H1 (cell line): Measurements from ENCODE around the gene PIK3CG. TPM values are rescaled to one million over a fixed set of nuclear protein-coding genes. Genes with fewer than 3 reads are reported as not detected.

ENCODE experiments used
- CTCF ChIA-PET: fragments of 300-600 bp; sonication (Branson Sonifier 250); formaldehyde crosslinking; loops from one replicate; lab custom pipeline; 2021; ENCODE audit not compliant: partially characterized antibody; lab: Charles Lee
- POLR2A ChIA-PET: fragments of 300-600 bp; sonication (Branson Sonifier 250); formaldehyde crosslinking; loops from one replicate; lab custom pipeline; 2021; ENCODE audit warnings: inconsistent platforms; ENCODE audit not compliant: partially characterized antibody; lab: Charles Lee
- DNase-seq, 2 experiments: peaks; one replicate each; pipeline versions ENCODE4 v3.0.0 to v3.0.0-alpha.2; 2010 to 2022; ENCODE audit warnings: low spot score in 2 of 2, low read depth in 1 of 2, mixed read lengths in 1 of 2
- FAIRE-seq: peaks from 2 replicates; lab custom pipeline; 2011; peaks lifted over from hg19 to GRCh38; lab: Jason Lieb, UNC
- H2AFZ ChIP-seq: 2 replicates; pipeline ENCODE4 v1.8.1; 2012; ENCODE audit warnings: low read length, inconsistent platforms
- H2AK5ac ChIP-seq: 2 replicates; pipeline ENCODE4 v1.6.1; 2013; ENCODE audit warnings: low read depth, low read length
- H2BK120ac ChIP-seq: replicated peaks from 2 replicates; pipeline ENCODE3; 2013; ENCODE audit warnings: low read depth, low read length, inconsistent platforms
- H2BK12ac ChIP-seq: 2 replicates; pipeline ENCODE4 v1.6.1; 2013; ENCODE audit warnings: low read depth, low read length
- H2BK15ac ChIP-seq: 2 replicates; pipeline ENCODE4 v1.6.1; 2013; ENCODE audit warnings: low read length
- H2BK20ac ChIP-seq: 2 replicates; pipeline ENCODE4 v1.6.1; 2013; ENCODE audit warnings: low read length
- H2BK5ac ChIP-seq: 2 replicates; pipeline ENCODE4 v1.6.1; 2013; ENCODE audit warnings: low read depth, low read length
- H3K14ac ChIP-seq: 2 replicates; pipeline ENCODE4 v1.6.1; 2013; ENCODE audit warnings: inconsistent platforms; ENCODE audit not compliant: insufficient read length
- H3K18ac ChIP-seq: 2 replicates; pipeline ENCODE4 v1.6.1; 2013; ENCODE audit warnings: low read length; ENCODE audit errors: extremely low read depth
- H3K23ac ChIP-seq: 2 replicates; pipeline ENCODE4 v1.6.1; 2013; ENCODE audit warnings: inconsistent platforms; ENCODE audit not compliant: insufficient read length
- H3K23me2 ChIP-seq: 2 replicates; pipeline ENCODE4 v1.6.1; 2013; ENCODE audit warnings: low read depth, low read length
- H3K27ac ChIP-seq: 2 replicates; pipeline ENCODE4 v1.6.1; 2011; ENCODE audit warnings: low read depth, low read length, inconsistent platforms
- H3K27me3 ChIP-seq, 4 experiments: replicated peaks in 1 of 4; 1 replicate in 1 of 4; 2 replicates in 3 of 4; pipeline versions ENCODE4 v1.6.1 to v1.8.1; 2011 to 2013; ENCODE audit warnings: low read length in 3 of 4, mild to moderate bottlenecking in 3 of 4, inconsistent platforms in 2 of 4, mixed read lengths in 2 of 4, moderate library complexity in 1 of 4; ENCODE audit not compliant: control insufficient read depth in 3 of 4, insufficient read depth in 3 of 4; ENCODE audit errors: extremely low read depth in 1 of 4
- H3K36me3 ChIP-seq, 4 experiments: 2 replicates each; pipeline versions ENCODE4 v1.6.1 to v1.8.1; 2011 to 2013; ENCODE audit warnings: mild to moderate bottlenecking in 4 of 4, low read length in 3 of 4, moderate library complexity in 2 of 4, control low read depth in 1 of 4, inconsistent platforms in 1 of 4; ENCODE audit not compliant: insufficient read depth in 4 of 4, control insufficient read depth in 2 of 4
- H3K4ac ChIP-seq: replicated peaks from 2 replicates; pipeline ENCODE3; 2013; ENCODE audit warnings: low read length, low read depth, mixed read lengths, inconsistent platforms; ENCODE audit not compliant: insufficient read length
- H3K4me1 ChIP-seq, 4 experiments: replicated peaks in 1 of 4; 1 replicate in 1 of 4; 2 replicates in 3 of 4; pipeline versions ENCODE4 v1.6.1 to v1.8.1; 2011 to 2013; ENCODE audit warnings: low read length in 3 of 4, inconsistent platforms in 2 of 4, mixed read lengths in 1 of 4; ENCODE audit not compliant: insufficient read depth in 4 of 4, control insufficient read depth in 3 of 4
- H3K4me2 ChIP-seq, 2 experiments: 2 replicates each; pipeline versions ENCODE4 v1.6.1 to v1.8.1; 2011 to 2013; ENCODE audit warnings: low read depth in 2 of 2, low read length in 2 of 2, control low read depth in 1 of 2, inconsistent platforms in 1 of 2, mild to moderate bottlenecking in 1 of 2; ENCODE audit not compliant: insufficient read depth in 1 of 2
- H3K4me3 ChIP-seq, 4 experiments: fragments of 200-600, 300-600 bp in 1 of 4; sonication (generic), shearing (Covaris generic), sonication (Bioruptor Twin) in 1 of 4; 2 replicates each; pipeline versions ENCODE4 v1.5.1 to v1.8.1; 2011 to 2016; ENCODE audit warnings: low read length in 4 of 4, low read depth in 3 of 4, control low read depth in 2 of 4, inconsistent platforms in 2 of 4, mild to moderate bottlenecking in 2 of 4, mixed read lengths in 1 of 4, moderate library complexity in 1 of 4; ENCODE audit not compliant: insufficient read depth in 2 of 4; ENCODE audit errors: extremely low read depth in 1 of 4
- H3K56ac ChIP-seq: replicated peaks from 2 replicates; pipeline ENCODE3; 2013; ENCODE audit warnings: low read depth, mild to moderate bottlenecking, mixed read lengths, low read length, inconsistent platforms; ENCODE audit not compliant: insufficient read length
- H3K79me1 ChIP-seq: 2 replicates; pipeline ENCODE4 v1.6.1; 2013; ENCODE audit warnings: low read depth, low read length, control low read depth
- H3K79me2 ChIP-seq, 2 experiments: 2 replicates each; pipeline versions ENCODE4 v1.6.1 to v1.8.1; 2012 to 2013; ENCODE audit warnings: low read length in 2 of 2, mild to moderate bottlenecking in 2 of 2, inconsistent platforms in 1 of 2; ENCODE audit not compliant: insufficient read depth in 2 of 2, control insufficient read depth in 1 of 2
- H3K9ac ChIP-seq, 4 experiments: replicated peaks in 1 of 4; 1 replicate in 1 of 4; 2 replicates in 3 of 4; pipeline versions ENCODE4 v1.6.1 to v1.8.1; 2011 to 2013; ENCODE audit warnings: low read depth in 3 of 4, low read length in 3 of 4, control low read depth in 2 of 4, mild to moderate bottlenecking in 2 of 4, moderate library complexity in 2 of 4, inconsistent platforms in 1 of 4; ENCODE audit errors: extremely low read depth in 1 of 4
- H3K9me3 ChIP-seq, 2 experiments: 2 replicates each; pipeline versions ENCODE4 v1.6.1 to v1.8.1; 2012 to 2013; ENCODE audit warnings: mild to moderate bottlenecking in 2 of 2, moderate library complexity in 2 of 2, control low read depth in 1 of 2, inconsistent platforms in 1 of 2, low read depth in 1 of 2, low read length in 1 of 2, mixed read lengths in 1 of 2; ENCODE audit not compliant: insufficient read depth in 2 of 2
- H4K20me1 ChIP-seq, 2 experiments: replicated peaks in 1 of 2; 2 replicates each; pipeline versions ENCODE3 to v1.8.1; 2011 to 2013; ENCODE audit warnings: inconsistent platforms in 2 of 2, low read length in 2 of 2, mild to moderate bottlenecking in 1 of 2; ENCODE audit not compliant: insufficient read depth in 2 of 2, control insufficient read depth in 1 of 2
- H4K5ac ChIP-seq: 2 replicates; pipeline ENCODE4 v1.6.1; 2013; ENCODE audit warnings: low read length, low read depth, mixed read lengths, inconsistent platforms; ENCODE audit not compliant: insufficient read length
- H4K8ac ChIP-seq: 2 replicates; pipeline ENCODE4 v1.8.0; 2013; ENCODE audit warnings: mild to moderate bottlenecking, moderate library complexity, low read length, inconsistent platforms; ENCODE audit not compliant: insufficient read depth; ENCODE audit errors: extremely low read depth
- H4K91ac ChIP-seq: replicated peaks from 2 replicates; pipeline ENCODE3; 2013; ENCODE audit warnings: low read length, mixed read lengths, inconsistent platforms; ENCODE audit not compliant: insufficient read length
- CHD1 ChIP-seq: IDR thresholded peaks from 2 replicates; pipeline ENCODE4 v1.6.1; 2012; ENCODE audit warnings: low read depth, low read length, improper control_type of control experiment
- CTBP2 ChIP-seq: IDR thresholded peaks from 2 replicates; pipeline ENCODE4 v1.7.0; 2011; ENCODE audit warnings: borderline replicate concordance, mild to moderate bottlenecking, moderate library complexity, mixed read lengths, low read length; ENCODE audit not compliant: insufficient read depth, insufficient read length
- NRF1 ChIP-seq: IDR thresholded peaks from 2 replicates; pipeline ENCODE4 v1.6.1; 2011; ENCODE audit warnings: mild to moderate bottlenecking, low read depth, low read length, improper control_type of control experiment
- SUZ12 ChIP-seq: fragments of 200-600 bp; sonication (generic); IDR thresholded peaks from 2 replicates; pipeline ENCODE4 v1.6.1; 2012; ENCODE audit warnings: mild to moderate bottlenecking, inconsistent platforms, low read length, moderate library complexity, mixed read lengths
- TBP ChIP-seq: IDR thresholded peaks from 2 replicates; pipeline ENCODE4 v1.6.1; 2011; ENCODE audit warnings: low read depth, low read length, improper control_type of control experiment
- ZNF274 ChIP-seq: IDR thresholded peaks from 2 replicates; pipeline ENCODE4 v1.7.0; 2012; ENCODE audit warnings: low read length, borderline replicate concordance; ENCODE audit errors: extremely low read depth
- WGBS, 2 experiments: shearing (Covaris generic) in 1 of 2; methylation state at CpG; one replicate each; pipeline versions ENCODE4 v1.1.6 to v1.1.7; 2013 to 2015; ENCODE audit warnings: low lambda C conversion rate in 2 of 2, mixed read lengths in 2 of 2, inconsistent platforms in 1 of 2, low coverage in 1 of 2, missing lambda C conversion rate in 1 of 2; ENCODE audit not compliant: insufficient replicate concordance in 2 of 2, insufficient coverage in 1 of 2, insufficient read length in 1 of 2; ENCODE audit errors: extremely low coverage in 1 of 2, missing lambda C conversion rate in 1 of 2; 5-methylcytosine and 5-hydroxymethylcytosine counted together
- polyA plus RNA-seq, 7 experiments: library from polyadenylated mRNA; depleted of rRNA in 3 of 7; stranded (reverse) in 5 of 7; unstranded in 2 of 7; fragments of >200 nt in 5 of 7; fragments of 200-250 nt in 2 of 7; gene quantifications; 1 replicate in 5 of 7; 2 replicates in 1 of 7; 4 replicates in 1 of 7; pipeline versions ENCODE4 v1.2.1 to v1.2.3, GENCODE V29; 2011 to 2013; ENCODE audit warnings: missing spikeins in 2 of 7, mixed read lengths in 2 of 7
- total RNA-seq: library from RNA; stranded (reverse); fragmentation: NEBNext Ultra II Directional; extraction: Animal tissue kit (Norgen Biotek cat#: 25700); gene quantifications from 2 replicates; pipeline ENCODE4 v1.2.1, GENCODE V29; 2021
- TF ChIP-seq, protein P1 (sequence below), 3 experiments: IDR thresholded peaks; 1 replicate in 2 of 3; 2 replicates in 1 of 3; pipeline versions ENCODE4 v1.5.1 to v1.6.1; 2011; ENCODE audit warnings: low read length in 3 of 3, mild to moderate bottlenecking in 3 of 3, inconsistent platforms in 2 of 3, low read depth in 1 of 3, moderate library complexity in 1 of 3; ENCODE audit not compliant: insufficient read depth in 1 of 3; ENCODE audit errors: control extremely low read depth in 1 of 3
- TF ChIP-seq, protein P2 (sequence below): IDR thresholded peaks from 2 replicates; pipeline ENCODE4 v1.6.1; 2012; ENCODE audit warnings: low read length, inconsistent platforms

Gene PIK3CG
- total and polyA plus RNA-seq, 2 of the 8 experiments (the other 6 are each of a cell fraction or from before 2014, with no cell fraction given) = not detected

DNA sequence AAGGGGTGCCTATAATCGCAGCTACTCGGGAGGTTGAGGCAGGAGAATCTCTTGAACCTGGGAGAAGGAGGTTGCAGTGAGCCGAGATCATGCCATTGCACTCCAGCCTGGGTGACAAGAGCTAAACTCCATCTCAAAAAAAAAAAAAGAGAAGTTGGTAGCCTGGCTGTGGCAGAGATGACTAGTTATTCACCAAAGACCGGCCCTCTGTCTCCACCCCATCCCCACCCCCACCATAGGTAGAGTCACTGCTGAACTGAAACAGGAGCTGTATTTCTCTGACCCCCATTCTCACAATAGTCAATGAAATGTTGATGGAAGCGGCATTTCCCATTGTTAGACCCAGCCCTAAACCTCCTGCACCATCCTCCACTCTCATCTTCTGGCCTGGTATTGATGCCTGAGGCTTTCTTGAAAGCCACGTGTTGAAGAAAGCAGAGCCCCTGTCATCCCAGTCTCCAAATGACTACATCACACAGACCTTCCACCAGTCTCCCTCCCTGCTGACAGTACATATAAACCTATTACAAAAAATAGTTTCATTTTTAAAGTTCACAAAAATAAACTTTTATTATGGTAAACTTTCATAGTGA is 9.4 kb upstream of the PIK3CG start:
- no peak overlapping the region for H2BK20ac ChIP-seq
- ChIA-PET CTCF (interaction anchor here (0.7 to 0.9 kb wide), 2 partner anchors 20 to 36 kb away, joined by 3 read pairs; no protein-coding TSS in a partner anchor), POLR2A (interaction anchor here (0.7 kb wide), 1 partner anchor 104 kb away, joined by 3 read pairs; no protein-coding TSS in a partner anchor)
- no peak overlapping the region for H3K14ac ChIP-seq
- no peak overlapping the region for H2AK5ac ChIP-seq
- H3K56ac ChIP-seq = no peak overlapping the region
- H3K4me3 ChIP-seq = no peak overlapping the region
- H2BK120ac ChIP-seq = no peak overlapping the region
- H3K36me3 ChIP-seq = no peaks in the 10 kb centered on the region
- no peak for DNase-seq
- H3K4me1 ChIP-seq = no peaks in the 10 kb centered on the region; a peak in 2 of 7 replicates
- no peaks in the 10 kb centered on the region for H3K23me2 ChIP-seq
- no peak overlapping the region for H3K18ac ChIP-seq
- H3K27ac ChIP-seq = no peak overlapping the region
- H4K5ac ChIP-seq = no peak overlapping the region
- no peak overlapping the region for H2BK12ac ChIP-seq
- H4K20me1 ChIP-seq = no peaks in the 10 kb centered on the region
- no peak for FAIRE-seq
- no peak overlapping the region for H4K91ac ChIP-seq
- no peak overlapping the region for H2AFZ ChIP-seq
- no peak overlapping the region for H4K8ac ChIP-seq
- no peak overlapping the region for H3K4ac ChIP-seq
- H3K79me2 ChIP-seq = no peaks in the 10 kb centered on the region
- no peak overlapping the region for H3K4me2 ChIP-seq
- TF ChIP-seq SUZ12 = no peak
- TF ChIP-seq, protein P1, sequence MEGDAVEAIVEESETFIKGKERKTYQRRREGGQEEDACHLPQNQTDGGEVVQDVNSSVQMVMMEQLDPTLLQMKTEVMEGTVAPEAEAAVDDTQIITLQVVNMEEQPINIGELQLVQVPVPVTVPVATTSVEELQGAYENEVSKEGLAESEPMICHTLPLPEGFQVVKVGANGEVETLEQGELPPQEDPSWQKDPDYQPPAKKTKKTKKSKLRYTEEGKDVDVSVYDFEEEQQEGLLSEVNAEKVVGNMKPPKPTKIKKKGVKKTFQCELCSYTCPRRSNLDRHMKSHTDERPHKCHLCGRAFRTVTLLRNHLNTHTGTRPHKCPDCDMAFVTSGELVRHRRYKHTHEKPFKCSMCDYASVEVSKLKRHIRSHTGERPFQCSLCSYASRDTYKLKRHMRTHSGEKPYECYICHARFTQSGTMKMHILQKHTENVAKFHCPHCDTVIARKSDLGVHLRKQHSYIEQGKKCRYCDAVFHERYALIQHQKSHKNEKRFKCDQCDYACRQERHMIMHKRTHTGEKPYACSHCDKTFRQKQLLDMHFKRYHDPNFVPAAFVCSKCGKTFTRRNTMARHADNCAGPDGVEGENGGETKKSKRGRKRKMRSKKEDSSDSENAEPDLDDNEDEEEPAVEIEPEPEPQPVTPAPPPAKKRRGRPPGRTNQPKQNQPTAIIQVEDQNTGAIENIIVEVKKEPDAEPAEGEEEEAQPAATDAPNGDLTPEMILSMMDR (IDR thresholded peaks at IDR 0.05; ENCODE audit: control extremely low read depth in 1 of 3, insufficient read depth in 1 of 3, low read depth in 1 of 3, low read length in 3 of 3) = no peak
- no peak for TF ChIP-seq CTBP2
- TF ChIP-seq ZNF274 = no peak
- TF ChIP-seq CHD1 = no peak
- TF ChIP-seq NRF1 = no peak
- TF ChIP-seq TBP = no peak
- TF ChIP-seq, protein P2, sequence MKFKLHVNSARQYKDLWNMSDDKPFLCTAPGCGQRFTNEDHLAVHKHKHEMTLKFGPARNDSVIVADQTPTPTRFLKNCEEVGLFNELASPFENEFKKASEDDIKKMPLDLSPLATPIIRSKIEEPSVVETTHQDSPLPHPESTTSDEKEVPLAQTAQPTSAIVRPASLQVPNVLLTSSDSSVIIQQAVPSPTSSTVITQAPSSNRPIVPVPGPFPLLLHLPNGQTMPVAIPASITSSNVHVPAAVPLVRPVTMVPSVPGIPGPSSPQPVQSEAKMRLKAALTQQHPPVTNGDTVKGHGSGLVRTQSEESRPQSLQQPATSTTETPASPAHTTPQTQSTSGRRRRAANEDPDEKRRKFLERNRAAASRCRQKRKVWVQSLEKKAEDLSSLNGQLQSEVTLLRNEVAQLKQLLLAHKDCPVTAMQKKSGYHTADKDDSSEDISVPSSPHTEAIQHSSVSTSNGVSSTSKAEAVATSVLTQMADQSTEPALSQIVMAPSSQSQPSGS = no peak
- 94% methylated on average over 6 of the region's 6 CpGs; no CpG with 5 or more reads in 1 of the 2 experiments for WGBS, 2 experiments
- H3K9ac ChIP-seq = no peak overlapping the region
- no peaks in the 10 kb centered on the region for H3K9me3 ChIP-seq
- no peaks in the 10 kb centered on the region for H3K79me1 ChIP-seq
- H2BK15ac ChIP-seq = no peak overlapping the region
- H2BK5ac ChIP-seq = no peak overlapping the region
- H3K23ac ChIP-seq = no peak overlapping the region
- no peaks in the 10 kb centered on the region for H3K27me3 ChIP-seq
